GM12891 (cell line): ENCODE data around the gene OR10H5.

Experiments
- PAX5 ChIP-seq: IDR thresholded peaks from 2 replicates; pipeline ENCODE4 v1.6.1; 2011; ENCODE audit warnings: low read length, moderate library complexity, mild to moderate bottlenecking; ENCODE audit not compliant: insufficient read depth, severe bottlenecking
- POLR2A ChIP-seq: IDR thresholded peaks from 2 replicates; pipeline ENCODE4 v1.6.1; 2011; ENCODE audit warnings: low read depth, low read length, control low read depth
- POLR2AphosphoS5 ChIP-seq: IDR thresholded peaks from 2 replicates; pipeline ENCODE4 v1.6.1; 2011; ENCODE audit warnings: low read depth, low read length, control low read depth
- TAF1 ChIP-seq: IDR thresholded peaks from 2 replicates; pipeline ENCODE4 v1.6.1; 2011; ENCODE audit warnings: low read depth, low read length, control low read depth

DNA sequence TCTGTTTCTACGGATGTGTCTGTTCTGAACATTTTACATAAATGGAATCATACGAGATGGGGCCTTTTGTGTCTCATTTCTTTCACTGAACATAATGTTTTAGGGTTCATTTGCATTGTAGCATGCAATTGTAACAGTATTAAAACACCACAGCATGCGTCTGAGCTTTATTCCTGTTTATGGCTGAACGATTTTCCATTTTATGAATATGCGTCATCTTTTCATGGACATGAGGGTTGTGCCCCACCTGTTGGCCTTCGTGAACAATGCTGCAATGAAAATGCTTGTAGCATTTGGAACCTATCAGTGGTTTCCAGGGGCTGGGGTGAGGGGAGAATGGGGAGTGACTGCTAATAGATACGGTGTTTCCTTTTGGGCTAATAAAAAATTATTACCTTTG, 22.9 kb downstream of the OR10H5 start:
- TF ChIP-seq POLR2AphosphoS5 (no peak), POLR2A (no peak), PAX5 (no peak), TAF1 (no peak)
